GM23338 (cell line): ENCODE results near the gene EMD. TPM values are rescaled to one million over a fixed set of nuclear protein-coding genes. Genes with fewer than 3 reads are reported as not detected.

Experiments
- ATAC-seq: fragments of 200-7000 bp; cut with Tn5 transposase; 3 replicates; pipeline ENCODE4 v1.9.1; 2020
- DNase-seq: peaks from one replicate; pipeline ENCODE4 v3.0.0-alpha.2; 2015; ENCODE audit warnings: low spot score
- H2AFZ ChIP-seq: fragments of 200-600 bp; sonication (generic); 2 replicates; pipeline ENCODE4 v1.8.0; 2016; ENCODE audit warnings: antibody characterized with exemption, mild to moderate bottlenecking, moderate library complexity
- H3F3A ChIP-seq: fragments of 200-600 bp; sonication (generic); replicated peaks from 2 replicates; pipeline ENCODE4 v1.8.0; 2017; ENCODE audit warnings: antibody characterized with exemption, mixed run types, low read depth
- H3K27ac ChIP-seq: fragments of 200-600 bp; sonication (generic); 2 replicates; pipeline ENCODE4 v1.6.1; 2016; ENCODE audit warnings: low read depth
- H3K27me3 ChIP-seq: fragments of 200-600 bp; sonication (generic); 2 replicates; pipeline ENCODE4 v1.8.0; 2016; ENCODE audit warnings: mild to moderate bottlenecking, mixed run types, moderate library complexity; ENCODE audit not compliant: insufficient read depth
- H3K36me3 ChIP-seq: fragments of 200-600 bp; sonication (generic); 2 replicates; pipeline ENCODE4 v1.8.0; 2016; ENCODE audit warnings: mild to moderate bottlenecking; ENCODE audit not compliant: insufficient read depth
- H3K4me1 ChIP-seq: fragments of 200-600 bp; sonication (generic); 2 replicates; pipeline ENCODE4 v1.8.0; 2016; ENCODE audit warnings: mild to moderate bottlenecking, moderate library complexity; ENCODE audit not compliant: insufficient read depth
- H3K4me2 ChIP-seq: fragments of 200-600 bp; sonication (generic); 2 replicates; pipeline ENCODE4 v1.7.1; 2017; ENCODE audit warnings: mixed run types
- H3K4me3 ChIP-seq: fragments of 200-600 bp; sonication (generic); 2 replicates; pipeline ENCODE4 v1.6.1; 2016; ENCODE audit warnings: mixed run types
- H3K79me2 ChIP-seq: fragments of 200-600 bp; sonication (generic); replicated peaks from 2 replicates; pipeline ENCODE4 v1.8.0; 2017; ENCODE audit warnings: mild to moderate bottlenecking; ENCODE audit not compliant: insufficient read depth
- H3K9me2 ChIP-seq: fragments of 200-600 bp; sonication (generic); 2 replicates; pipeline ENCODE4 v1.8.0; 2017; ENCODE audit not compliant: insufficient read depth
- H4K20me1 ChIP-seq: fragments of 200-600 bp; sonication (generic); replicated peaks from 2 replicates; pipeline ENCODE4 v1.8.0; 2017; ENCODE audit warnings: mild to moderate bottlenecking; ENCODE audit not compliant: insufficient read depth
- H3K27ac Mint-ChIP-seq: 2 replicates; pipeline ENCODE4 v1.8.0; 2020; ENCODE audit warnings: inconsistent platforms, mild to moderate bottlenecking, moderate library complexity, mixed read lengths
- H3K27me3 Mint-ChIP-seq: 3 replicates; pipeline ENCODE4 v1.8.0; 2022; ENCODE audit warnings: low read depth, mild to moderate bottlenecking, moderate library complexity, mixed read lengths, inconsistent platforms; ENCODE audit not compliant: insufficient read depth, poor library complexity
- H3K36me3 Mint-ChIP-seq: 3 replicates; pipeline ENCODE4 v1.8.0; 2021; ENCODE audit warnings: low read depth, mild to moderate bottlenecking, inconsistent platforms, moderate library complexity, mixed read lengths
- H3K4me1 Mint-ChIP-seq: 3 replicates; pipeline ENCODE4 v1.8.0; 2020; ENCODE audit warnings: mild to moderate bottlenecking, inconsistent platforms, mixed read lengths
- H3K4me3 Mint-ChIP-seq: 3 replicates; pipeline ENCODE4 v1.8.0; 2021; ENCODE audit warnings: moderate library complexity, mild to moderate bottlenecking, inconsistent platforms, mixed read lengths
- H3K9me3 Mint-ChIP-seq: 3 replicates; pipeline ENCODE4 v1.8.0; 2020; ENCODE audit warnings: moderate library complexity, mild to moderate bottlenecking, inconsistent platforms, mixed read lengths
- CREB1 ChIP-seq: fragments of 250-450 bp; sonication (Bioruptor Pico); IDR thresholded peaks from 2 replicates; pipeline ENCODE4 v1.5.0; 2020; ENCODE audit warnings: low read depth, mild to moderate bottlenecking, moderate library complexity
- CTCF ChIP-seq, 2 experiments: fragments of 200-600 bp in 1 of 2; sonication (generic) in 1 of 2; conservative IDR thresholded peaks; 2 replicates each; pipeline versions ENCODE4 v1.5.1 to v1.6.1; 2016 to 2017; ENCODE audit warnings: antibody characterized with exemption in 2 of 2, low read depth in 2 of 2, mild to moderate bottlenecking in 2 of 2, moderate library complexity in 1 of 2
- ETS1 ChIP-seq: IDR thresholded peaks from 2 replicates; pipeline ENCODE4 v1.6.1; 2016; ENCODE audit warnings: antibody characterized with exemption
- EZH2 ChIP-seq: fragments of 200-600 bp; sonication (generic); IDR thresholded peaks from one replicate; pipeline ENCODE4 v1.8.0; 2017; ENCODE audit warnings: antibody characterized with exemption, mild to moderate bottlenecking, low read depth; ENCODE audit not compliant: unreplicated experiment
- EZH2phosphoT487 ChIP-seq: fragments of 200-600 bp; sonication (generic); IDR thresholded peaks from one replicate; pipeline ENCODE4 v1.8.1; 2018; ENCODE audit warnings: antibody characterized with exemption; ENCODE audit not compliant: unreplicated experiment
- JUNB ChIP-seq: IDR thresholded peaks from one replicate; pipeline ENCODE4 v1.6.1; 2016; ENCODE audit warnings: antibody characterized with exemption; ENCODE audit not compliant: unreplicated experiment
- NANOG ChIP-seq: IDR thresholded peaks from 2 replicates; pipeline ENCODE4 v1.6.1; 2016; ENCODE audit warnings: antibody characterized with exemption, borderline replicate concordance
- POLR2AphosphoS5 ChIP-seq: IDR thresholded peaks from 2 replicates; pipeline ENCODE4 v1.6.1; 2016; ENCODE audit warnings: antibody characterized with exemption, low read depth
- STAT1 ChIP-seq: IDR thresholded peaks from one replicate; pipeline ENCODE4 v1.6.1; 2016; ENCODE audit warnings: antibody characterized with exemption; ENCODE audit not compliant: unreplicated experiment
- ZNF114 ChIP-seq: fragments of 250-450 bp; sonication (Bioruptor Pico); IDR thresholded peaks from 2 replicates; pipeline ENCODE4 v1.5.0; 2020; ENCODE audit warnings: mild to moderate bottlenecking, moderate library complexity
- ZNF331 ChIP-seq: fragments of 250-450 bp; sonication (Bioruptor Pico); IDR thresholded peaks from 2 replicates; pipeline ENCODE4 v1.5.0; 2020; ENCODE audit warnings: low read depth, mild to moderate bottlenecking, moderate library complexity
- ZNF462 ChIP-seq: fragments of 250-450 bp; sonication (Bioruptor Pico); IDR thresholded peaks from 2 replicates; pipeline ENCODE4 v1.5.0; 2020; ENCODE audit warnings: mild to moderate bottlenecking, moderate library complexity
- polyA plus RNA-seq: library from polyadenylated mRNA; unstranded; fragments of >200 nt; fragmentation: Nextera tagmentation; extraction: Ambion mirVana; gene quantifications from 2 replicates; pipeline ENCODE4 v1.2.1, GENCODE V29; 2016
- total RNA-seq: library from RNA; depleted of rRNA; stranded (reverse); fragments of >200 nt; shearing (Covaris generic); gene quantifications from 2 replicates; pipeline ENCODE4 v1.2.3, GENCODE V29; 2014

The EMD gene
- total and polyA plus RNA-seq, 2 experiments from 2014 or later, result 74.2 to 78.6 TPM

- TF ChIP-seq CTCF (conservative IDR thresholded peaks at IDR 0.05; ENCODE audit: low read depth in 2 of 2), result no peak
Measured at GRCh38 chrX:154430479-154430878, 51.4 kb downstream of the EMD start (continued).

- Mint-ChIP-seq H3K4me1 (peaks cover 19% of the 10 kb centered on the region), H3K9me3 (no peaks in the 10 kb centered on the region), H3K4me3 (no peak overlapping the region; the same call in 2 of the 3 replicates), H3K27me3 (peaks cover 4% of the 10 kb centered on the region), H3K36me3 (peaks cover 20% of the 10 kb centered on the region), H3K27ac (peak overlapping the region; percentile 85; the same call in 1 of the 2 replicates)
- Histone ChIP-seq H2AFZ (no peak overlapping the region), H3F3A (no peaks in the 10 kb centered on the region), H3K27ac (no peak overlapping the region), H3K9me2 (no peaks in the 10 kb centered on the region), H3K79me2 (peaks cover 11% of the 10 kb centered on the region), H3K36me3 (no peaks in the 10 kb centered on the region), H3K27me3 (no peaks in the 10 kb centered on the region), H4K20me1 (no peaks in the 10 kb centered on the region), H3K4me1 (no peaks in the 10 kb centered on the region; the same call in 1 of the 2 replicates), H3K4me2 (no peak overlapping the region), H3K4me3 (no peak overlapping the region)
- no peak for ATAC-seq
- no peak for DNase-seq
- TF ChIP-seq JUNB (no peak), ZNF462 (CRISPR knock-in tag) (no peak), POLR2AphosphoS5 (no peak), ZNF331 (CRISPR knock-in tag) (no peak), CTCF (conservative IDR thresholded peaks at IDR 0.05; ENCODE audit: low read depth in 2 of 2) (no peak), ETS1 (no peak), EZH2phosphoT487 (no peak), ZNF114 (CRISPR knock-in tag) (no peak), STAT1 (no peak), CREB1 (CRISPR knock-in tag) (no peak), NANOG (no peak), EZH2 (no peak)
Measured at GRCh38 chrX:154430916-154431315, 51.8 kb downstream of the EMD start.
